SW 1271 (cell line): ENCODE measurements around the gene CNTN5.

Source experiments
- DNase-seq, 2 experiments: peaks; one replicate each; lab custom pipeline; 2025; lab: John Stamatoyannopoulos, UW

Gene CNTN5

DNA sequence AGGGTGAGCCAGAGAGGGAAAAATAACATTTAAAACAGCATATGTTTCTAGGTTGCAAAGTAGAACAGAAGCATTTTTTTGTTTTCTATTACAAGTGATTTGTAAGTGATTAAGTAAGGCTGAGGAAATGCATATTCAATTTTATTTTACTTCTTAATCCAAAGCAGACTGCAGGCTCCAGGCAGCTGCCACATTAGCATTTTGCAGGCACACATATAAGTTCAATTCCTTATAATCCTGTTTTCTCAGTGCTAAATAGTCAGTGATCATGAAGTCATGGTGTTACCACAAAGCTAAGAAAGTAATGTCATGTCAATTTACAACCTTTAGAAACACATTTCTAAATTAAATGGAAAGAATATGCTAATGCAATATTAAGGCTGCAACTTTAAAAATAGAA lies 149.8 kb downstream of the CNTN5 start:
- no peak for DNase-seq

DNA sequence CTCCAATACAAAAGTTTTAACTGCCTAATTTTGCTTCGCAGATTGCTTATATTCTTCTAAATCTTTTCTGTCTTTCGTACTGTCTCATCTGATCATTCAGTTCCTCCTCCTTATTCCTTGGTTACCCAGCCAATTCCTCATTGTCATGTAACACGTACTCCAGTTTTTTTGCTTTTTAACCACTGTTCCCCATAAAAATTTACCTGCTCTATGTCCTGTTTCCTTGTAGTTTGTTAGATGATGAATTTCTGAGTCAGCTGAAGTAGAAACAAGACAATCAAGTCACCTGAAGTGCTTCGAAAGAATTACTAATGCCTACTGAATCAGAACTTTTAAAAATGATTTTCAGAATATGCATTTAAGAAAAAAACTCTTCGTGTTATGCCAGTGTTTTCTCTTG lies 150.6 kb downstream of the CNTN5 start:
- no peak for DNase-seq

DNA sequence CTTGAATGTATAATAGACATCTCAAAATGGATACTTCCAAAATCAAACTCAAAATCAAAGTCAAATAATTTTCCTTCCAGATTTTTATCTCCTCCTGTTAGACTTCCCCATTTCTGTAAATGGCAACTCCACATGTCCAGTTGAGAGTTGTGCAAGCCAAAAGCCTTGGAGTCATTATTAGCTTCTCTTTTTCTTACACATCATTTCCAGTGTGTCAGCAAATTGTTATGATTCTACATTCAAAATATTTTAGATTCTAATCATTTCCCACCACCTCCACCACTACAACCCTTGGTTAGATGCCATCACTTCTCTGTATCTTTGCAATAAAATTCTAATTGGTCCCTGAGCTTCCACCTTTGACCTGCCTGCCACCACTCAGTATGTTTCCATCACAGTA lies 155.7 kb downstream of the CNTN5 start:
- DNase-seq = no peak

DNA sequence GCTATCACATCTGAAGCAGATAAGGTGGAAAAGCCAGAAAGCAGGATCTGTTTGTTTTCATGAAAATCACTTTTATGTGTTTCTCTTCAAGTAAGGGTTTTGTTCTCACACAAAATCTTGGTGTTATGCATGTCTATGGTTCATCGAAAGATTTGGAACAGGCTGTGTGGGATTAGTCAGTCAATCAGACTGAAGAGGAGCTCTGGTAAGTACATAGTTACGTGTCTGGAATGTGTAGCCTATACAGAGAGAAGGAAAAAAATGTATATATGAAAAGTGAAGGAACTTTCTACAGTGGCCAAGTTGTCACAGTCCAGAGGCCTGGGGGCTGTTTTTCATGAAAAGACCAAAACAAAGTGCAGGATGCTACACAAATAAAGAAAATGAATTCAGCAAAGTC lies 156.7 kb downstream of the CNTN5 start:
- DNase-seq = no peak

DNA sequence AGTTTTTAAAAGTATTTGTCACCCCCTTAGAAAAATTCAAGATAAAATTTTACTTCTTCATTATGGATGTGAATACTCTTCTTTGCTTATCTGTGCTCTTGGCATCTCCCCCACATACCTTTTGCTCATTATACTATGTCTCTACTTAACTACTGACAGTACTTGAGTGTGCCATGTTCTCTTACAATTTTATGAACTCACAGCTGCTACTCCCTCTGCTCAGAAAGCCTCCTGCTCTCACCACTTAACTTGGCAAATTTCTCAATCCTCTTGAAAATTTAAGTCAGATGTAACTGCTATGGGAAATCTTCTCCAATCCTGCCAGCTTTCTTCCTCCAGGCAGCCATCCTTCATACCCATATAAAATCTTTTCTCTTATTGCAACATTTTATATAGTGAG lies 163.4 kb downstream of the CNTN5 start:
- DNase-seq = no peak

DNA sequence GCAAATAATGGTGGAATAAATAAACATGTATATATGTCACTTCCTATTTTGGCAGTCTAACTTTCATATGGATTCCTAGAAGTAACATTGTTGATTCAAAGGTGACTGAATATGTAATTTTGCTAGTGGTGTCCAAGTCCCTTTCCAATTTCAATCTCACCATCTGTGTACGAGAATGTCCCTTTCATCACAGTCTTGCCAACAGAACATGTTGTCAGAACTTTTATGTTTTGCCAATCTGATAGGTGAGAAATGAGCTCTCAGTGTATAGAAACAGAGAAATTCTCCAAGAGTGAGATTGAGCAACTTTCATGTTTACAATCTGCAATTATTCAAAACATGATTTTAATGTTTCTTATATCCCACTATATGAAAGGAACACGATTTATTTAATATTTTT lies 167.5 kb downstream of the CNTN5 start:
- no peak for DNase-seq

DNA sequence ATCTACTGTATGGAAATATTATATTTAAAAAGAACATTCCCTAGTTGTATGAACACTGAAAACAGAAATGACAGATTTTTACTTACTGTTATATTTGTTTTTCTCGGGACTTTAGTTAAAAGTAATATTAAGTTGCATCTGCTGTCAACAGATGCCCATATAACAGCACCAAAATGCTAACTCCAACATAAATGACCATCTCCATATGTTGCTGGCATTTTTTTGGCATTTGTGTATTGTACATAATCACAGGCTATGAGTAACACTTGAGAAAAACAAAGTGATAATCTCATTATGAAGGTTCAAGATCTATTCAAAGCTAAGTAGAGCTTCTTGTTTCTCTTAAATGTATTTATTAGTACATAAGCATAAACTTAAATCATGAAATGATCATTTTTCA lies 172.0 kb downstream of the CNTN5 start:
- DNase-seq = no peak

DNA sequence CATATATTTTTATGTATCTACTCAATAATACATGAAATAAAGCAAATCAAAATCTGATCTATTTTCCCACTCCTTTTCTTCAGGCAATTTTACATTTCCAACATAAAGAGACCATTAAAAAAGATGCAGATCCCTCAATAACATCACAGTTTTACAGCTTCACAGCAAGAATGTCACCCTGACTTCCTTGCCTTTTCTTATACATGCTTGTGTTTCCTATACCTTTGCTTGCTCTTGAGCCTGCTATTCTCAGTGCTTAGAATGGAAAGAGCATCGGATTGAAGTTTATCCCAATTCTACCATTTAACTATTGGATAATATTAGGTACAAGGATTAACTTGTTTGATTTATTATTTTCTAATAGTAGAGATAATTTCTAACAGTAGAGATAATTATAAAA lies 176.7 kb downstream of the CNTN5 start:
- DNase-seq = no peak

DNA sequence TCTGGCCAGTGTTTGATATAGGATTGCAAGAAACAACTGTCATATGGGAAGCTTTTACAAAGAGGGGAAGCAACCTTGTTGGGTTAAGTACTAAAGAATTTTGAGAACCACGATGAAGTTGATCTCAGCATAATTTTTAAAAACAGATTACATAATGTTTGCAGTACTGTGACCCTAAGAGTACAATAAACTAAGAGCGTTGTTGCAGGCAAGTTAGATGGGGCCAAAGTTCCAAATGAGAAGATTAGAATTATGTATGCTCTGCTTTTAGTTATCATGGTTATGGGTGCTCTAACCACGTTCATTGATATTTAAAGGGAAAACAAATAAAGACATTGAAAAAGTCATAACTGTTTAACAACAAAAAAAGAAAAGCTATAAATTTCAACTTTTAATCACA lies 177.5 kb downstream of the CNTN5 start:
- DNase-seq = no peak

DNA sequence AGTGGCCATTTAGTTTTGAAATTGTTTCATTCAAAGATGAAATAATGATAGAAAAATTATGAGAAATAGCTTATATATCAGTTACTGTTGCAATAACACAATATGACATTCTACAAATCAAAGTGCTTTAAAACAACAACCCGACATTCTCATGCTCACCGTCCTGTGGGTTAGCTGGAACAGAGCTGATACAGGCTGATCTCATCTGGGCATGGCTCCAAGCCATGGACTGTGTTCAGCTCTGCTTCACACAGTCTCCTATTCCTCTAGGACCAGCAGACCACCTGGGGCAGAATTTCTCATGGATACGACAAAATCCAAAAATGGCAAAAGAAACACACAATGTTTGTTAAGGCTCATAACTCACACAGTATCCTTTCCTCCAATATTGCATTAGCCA lies 178.6 kb downstream of the CNTN5 start:
- DNase-seq = no peak

DNA sequence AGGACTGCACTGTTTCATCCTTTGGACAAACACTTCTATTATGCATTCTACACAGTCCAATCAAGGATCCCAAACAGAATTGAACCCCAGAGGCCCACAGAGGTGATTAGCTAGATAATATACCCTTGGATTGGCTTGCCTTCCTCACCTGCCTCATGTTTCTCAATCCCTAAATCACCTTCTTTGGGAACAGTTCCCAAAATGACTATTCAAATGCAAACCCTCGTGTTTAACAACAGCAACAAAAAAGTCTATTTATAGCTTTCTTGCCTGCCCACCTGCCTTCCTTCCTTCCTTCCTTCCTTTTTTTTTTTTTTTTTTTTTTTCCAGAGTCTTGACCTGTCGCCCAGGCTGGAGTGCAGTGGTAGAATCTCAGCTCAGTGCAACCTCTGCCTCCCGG lies 180.0 kb downstream of the CNTN5 start:
- no peak for DNase-seq

DNA sequence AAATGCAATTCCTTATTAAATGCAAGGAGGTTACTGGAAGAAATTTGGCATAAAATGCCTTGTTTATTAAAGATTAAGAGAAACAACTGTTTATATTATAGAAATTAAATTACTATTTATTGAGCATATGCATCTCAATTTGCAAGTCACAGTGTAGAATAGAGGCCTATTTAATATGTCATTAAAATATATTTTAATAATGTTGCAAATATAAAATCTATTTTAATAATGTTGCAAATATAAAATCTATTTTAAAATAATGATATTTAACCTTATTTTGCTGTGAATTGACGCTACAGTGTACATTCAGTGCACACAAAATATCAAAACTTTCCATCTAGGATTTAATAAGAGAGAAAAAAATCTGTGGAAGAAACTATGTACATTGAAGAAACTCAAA lies 188.1 kb downstream of the CNTN5 start:
- DNase-seq = no peak

DNA sequence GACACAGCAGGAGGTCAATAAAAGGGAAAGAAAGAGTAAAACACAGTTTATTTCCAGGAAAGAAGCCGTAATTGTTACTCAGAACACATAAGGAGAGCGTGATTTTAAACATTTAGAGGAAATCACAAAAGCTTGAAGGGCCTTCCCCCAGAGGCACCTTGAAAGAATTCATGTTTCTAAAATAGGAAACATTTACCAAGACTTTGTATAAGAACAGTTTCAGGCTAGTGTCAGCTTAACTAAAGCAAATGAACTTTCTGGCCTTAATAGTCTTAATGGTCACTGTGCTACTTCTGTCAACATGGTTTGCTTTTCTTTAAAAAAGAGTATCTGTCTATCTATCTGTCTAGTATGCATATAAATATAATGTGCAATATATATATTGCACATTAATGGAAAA lies 208.8 kb downstream of the CNTN5 start:
- no peak for DNase-seq

DNA sequence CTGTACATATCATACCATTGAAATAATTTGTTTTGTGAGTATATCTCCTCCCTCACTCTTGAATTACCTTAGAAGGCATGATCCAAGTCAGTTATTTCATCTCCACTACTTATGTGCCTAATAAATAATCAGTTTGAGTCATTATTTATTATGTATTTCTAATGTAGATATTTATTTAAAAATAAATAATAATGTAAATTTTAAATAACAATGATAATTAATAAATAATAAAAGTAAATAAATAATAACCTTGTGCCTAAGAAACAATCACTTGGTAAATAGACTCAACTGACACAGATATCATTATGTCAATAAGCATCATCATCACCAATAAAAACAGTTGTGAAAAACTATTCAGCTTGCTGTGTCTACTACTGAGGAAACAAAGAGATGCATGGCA lies 213.8 kb downstream of the CNTN5 start:
- no peak for DNase-seq

DNA sequence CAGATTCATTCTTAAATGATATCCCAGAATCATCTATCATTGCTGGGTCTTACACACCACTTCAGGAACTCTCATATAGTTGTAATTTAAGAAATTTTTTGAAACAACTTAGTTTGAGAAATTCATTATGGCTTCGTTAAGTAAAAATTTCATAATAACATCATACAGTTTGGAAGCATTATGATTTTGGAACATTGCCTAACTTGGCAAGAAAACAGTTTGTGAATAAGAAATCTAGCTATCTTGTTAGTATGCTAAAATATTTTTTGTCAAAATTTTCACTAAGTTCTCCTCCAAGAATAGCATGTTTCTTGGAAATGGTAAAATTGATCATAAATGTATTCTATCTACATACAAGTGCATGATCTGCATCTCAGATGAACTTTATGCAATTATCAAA lies 217.7 kb downstream of the CNTN5 start:
- DNase-seq = no peak

DNA sequence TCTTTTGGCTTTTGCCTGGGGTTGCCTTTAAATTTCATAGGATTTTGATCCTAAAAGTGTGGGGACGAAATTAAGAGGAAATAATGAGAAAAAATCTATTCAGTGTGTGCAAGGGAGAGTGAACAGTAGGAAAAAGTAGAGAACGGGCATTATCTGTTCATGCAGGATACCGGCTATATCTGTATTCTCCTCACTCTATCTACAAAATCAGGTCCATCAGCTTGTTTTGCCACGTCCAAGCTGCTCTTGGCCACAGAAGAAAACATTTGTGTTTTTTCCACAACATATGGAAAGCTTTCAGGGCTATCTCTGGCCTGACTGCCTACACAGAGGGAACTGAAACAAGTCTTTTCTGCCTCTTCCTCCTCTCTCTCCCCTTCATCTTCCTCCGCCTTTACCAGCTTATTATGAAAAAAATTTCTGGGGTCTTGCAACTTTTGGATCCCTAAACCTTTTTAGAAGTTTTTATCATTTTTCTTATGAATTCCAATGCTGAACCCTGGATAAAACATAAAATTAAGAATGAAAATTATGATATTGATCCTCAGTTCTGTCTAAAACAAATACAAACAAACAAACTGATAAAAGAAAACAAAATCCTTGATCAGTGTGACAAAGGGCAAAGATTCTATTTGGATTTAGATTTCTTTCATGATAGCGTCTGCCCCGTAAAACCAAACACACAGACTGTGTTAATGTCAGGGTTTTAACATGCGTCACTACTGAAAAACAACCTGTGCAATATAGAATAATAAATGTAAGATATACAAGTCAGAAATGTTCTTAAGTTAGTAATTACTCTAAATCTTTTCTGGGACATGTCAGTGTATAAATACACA lies 219.7 kb downstream of the CNTN5 start:
- DNase-seq = no peak

DNA sequence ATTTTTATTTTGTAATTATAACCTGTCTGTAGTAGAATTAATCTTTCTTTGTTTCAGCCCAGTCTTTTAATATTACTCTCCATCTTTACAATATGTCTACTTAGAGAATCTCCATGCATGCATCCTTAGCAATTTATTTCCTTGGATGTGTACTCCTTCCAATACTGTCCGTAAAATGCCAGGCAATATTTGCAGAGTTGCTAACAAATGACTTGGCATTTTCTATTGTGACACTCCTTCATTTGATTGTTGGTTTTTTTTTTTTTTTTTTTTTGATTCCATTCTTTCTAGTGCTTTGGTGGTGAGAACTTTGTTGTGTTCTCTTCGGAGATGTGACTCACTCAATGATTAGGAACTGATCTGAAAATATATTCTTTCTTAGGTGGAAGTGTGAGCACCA lies 220.3 kb downstream of the CNTN5 start:
- DNase-seq = no peak

DNA sequence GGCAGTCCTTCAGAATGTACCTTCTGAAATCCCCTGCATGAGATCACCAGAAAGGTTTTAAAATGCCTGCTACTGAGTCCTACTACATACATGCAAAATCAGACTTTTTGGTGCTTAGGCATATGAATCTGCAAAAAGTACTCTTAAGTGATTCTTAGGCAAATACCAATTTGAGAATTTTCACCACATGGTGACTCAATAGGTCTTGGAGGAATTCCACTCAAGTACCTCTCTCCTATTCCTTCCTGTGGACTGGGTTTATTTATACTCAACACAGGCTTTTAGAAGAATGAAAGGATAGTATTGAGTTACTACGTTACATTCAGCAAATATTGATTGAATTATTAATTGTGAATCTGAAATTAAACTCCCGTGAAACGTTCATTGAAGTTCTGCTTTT lies 223.9 kb downstream of the CNTN5 start:
- DNase-seq = no peak

DNA sequence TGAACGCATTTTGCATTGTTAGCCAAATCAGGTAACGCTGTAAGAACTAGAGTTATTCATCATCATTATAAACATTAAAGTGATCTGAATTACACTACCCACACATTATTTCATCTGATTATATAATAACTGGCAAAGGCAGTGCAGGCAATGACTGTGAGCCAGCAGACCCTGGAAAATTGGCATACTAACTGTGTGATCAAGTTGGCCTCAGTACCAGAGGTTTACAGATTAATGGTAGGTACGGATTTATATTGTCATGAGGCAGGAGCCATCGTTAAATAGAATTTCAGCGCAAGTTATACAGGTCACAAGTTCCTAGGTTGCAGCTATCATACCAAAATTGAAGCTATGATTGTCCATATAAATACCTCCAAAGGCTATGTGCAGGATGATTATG lies 225.4 kb downstream of the CNTN5 start:
- DNase-seq = no peak

DNA sequence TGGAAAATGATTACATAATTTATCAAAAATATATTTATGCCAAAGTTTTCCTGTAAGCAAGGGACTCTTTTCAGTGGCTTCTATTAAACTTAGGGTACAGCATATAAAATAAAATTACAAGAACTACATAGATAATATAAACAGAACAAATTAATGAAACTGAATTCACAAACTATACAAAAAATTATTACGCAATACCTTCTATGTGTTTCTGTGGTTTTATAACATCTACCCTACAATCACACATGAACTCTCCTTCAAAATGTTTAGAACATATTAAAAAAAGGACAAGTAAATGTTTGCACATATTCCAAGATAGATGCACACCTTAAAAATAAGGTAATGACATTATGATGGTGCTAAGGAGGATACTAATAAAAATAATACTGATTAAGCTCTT lies 235.9 kb downstream of the CNTN5 start:
- no peak for DNase-seq

DNA sequence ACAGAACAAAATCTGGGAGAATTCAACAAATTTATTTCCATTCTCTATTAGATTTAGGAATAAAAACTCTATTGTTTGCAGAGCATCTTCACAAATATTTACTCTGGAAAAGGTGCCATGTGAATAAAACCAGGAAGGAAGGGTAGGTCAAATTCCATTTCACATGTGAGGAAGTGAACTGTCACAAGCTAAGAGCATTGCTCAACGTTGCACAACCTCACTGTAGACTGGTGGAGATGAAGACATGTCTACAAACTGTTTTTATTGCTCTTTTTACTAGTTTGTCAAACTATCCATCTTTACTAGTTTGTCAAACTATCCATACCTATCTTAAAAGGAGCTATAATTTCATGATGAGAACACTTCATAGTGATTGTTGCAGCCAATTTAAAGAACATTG lies 236.4 kb downstream of the CNTN5 start:
- DNase-seq = no peak

DNA sequence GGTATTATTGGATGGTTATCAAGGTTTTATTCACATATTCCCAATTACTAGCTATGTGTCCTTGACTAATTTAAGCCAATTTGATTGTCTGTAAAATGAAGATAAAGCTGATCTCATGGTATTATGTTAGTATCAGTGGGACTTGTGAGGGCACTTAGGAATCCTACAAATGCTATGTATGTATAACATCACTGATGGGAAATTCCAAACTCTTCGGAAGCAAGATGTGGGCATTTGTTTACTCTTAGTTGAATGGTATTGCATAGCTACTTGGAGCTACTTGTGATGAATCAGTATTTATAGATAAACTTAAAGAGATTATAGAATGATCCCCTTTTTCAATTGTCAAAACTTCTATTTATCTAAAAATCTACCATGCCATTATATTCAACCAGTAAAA lies 239.9 kb downstream of the CNTN5 start:
- peak in 1 of 2 experiments; percentile 43 for DNase-seq

DNA sequence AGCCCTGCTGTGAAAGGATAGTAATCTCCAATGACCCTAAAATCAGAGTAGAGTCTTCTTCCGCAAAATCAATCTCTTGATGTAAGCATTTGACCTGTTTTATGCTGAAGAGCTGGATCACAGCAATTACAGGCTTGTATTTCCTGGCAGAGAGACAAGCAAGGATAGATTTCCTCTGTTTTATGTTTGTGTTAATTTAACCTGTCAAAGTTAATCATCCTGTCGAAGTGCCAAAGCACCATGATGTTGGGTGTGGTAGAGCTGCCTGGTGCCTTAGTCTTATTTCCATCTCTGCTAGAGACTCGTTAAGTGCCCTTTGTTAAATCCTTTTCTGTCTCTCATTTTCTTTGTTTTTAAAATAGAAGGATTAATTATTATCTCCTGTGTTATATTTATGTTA lies 248.1 kb downstream of the CNTN5 start:
- no peak for DNase-seq

DNA sequence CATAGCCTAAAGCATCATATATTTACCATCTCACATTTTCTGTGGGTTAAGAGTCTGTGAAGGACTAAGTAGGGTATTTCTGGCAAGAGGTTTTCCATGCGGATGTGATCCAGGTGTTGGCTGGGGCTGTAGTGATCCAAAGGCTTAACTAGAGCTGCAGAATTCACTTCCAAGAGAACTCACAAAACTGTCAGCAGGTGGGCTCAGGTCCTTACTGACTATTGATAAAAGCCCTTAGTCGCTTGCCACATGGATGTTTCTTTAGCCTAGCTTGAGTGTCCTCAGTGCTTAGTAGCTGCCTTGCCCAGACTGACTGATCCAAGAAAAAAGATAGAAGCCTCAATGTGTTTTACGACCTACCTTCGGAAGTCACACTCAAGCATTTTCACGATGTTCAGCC lies 250.8 kb downstream of the CNTN5 start:
- DNase-seq = no peak

DNA sequence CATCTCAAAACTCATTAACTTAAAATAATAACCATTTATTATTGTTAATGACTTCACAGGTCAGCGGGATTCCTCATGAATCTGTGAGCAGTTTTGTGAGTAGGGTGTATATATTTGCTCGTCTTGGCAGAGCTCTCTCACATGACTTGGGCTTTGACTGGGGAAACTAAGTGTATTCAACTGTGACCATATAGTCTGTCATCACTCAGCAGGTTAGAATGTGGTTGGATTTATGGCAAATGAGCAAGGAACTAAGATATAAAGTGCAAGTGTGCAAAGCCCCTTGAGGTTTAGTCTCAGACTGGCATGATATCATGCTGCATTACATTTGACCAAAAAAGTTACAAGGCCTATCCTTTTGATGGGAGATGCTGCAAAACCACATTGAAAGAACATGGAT lies 254.8 kb downstream of the CNTN5 start:
- no peak for DNase-seq
